Spleen (tissue), 11 donors: Measurements from ENCODE around the gene ELF4. TPM values are rescaled to one million over a fixed set of nuclear protein-coding genes. Genes with fewer than 3 reads are reported as not detected.

Experiments used
- DNase-seq: peaks from one replicate; pipeline ENCODE4 v3.0.0-alpha.2; 2020
- H3K27ac ChIP-seq, 8 donors: fragments of 200-600 bp; sonication (generic) in 7 of 8; 1 replicate in 4 of 8; 2 replicates in 4 of 8; pipeline versions ENCODE4 v1.5.0 to v1.8.0; 2016 to 2021; ENCODE audit warnings: inconsistent platforms in 4 of 8, mild to moderate bottlenecking in 4 of 8, moderate library complexity in 1 of 8
- H3K27me3 ChIP-seq, 7 donors: fragments of 200-600 bp; sonication (generic) in 6 of 7; replicated peaks in 1 of 7; 1 replicate in 4 of 7; 2 replicates in 3 of 7; pipeline versions ENCODE4 v1.5.0 to v1.8.0; 2016 to 2021; ENCODE audit warnings: inconsistent platforms in 3 of 7, mild to moderate bottlenecking in 1 of 7
- H3K36me3 ChIP-seq, 6 donors: fragments of 200-600 bp; sonication (generic) in 5 of 6; 1 replicate in 4 of 6; 2 replicates in 2 of 6; pipeline versions ENCODE4 v1.5.0 to v1.8.0; 2016 to 2021; ENCODE audit warnings: inconsistent platforms in 2 of 6
- H3K4me1 ChIP-seq, 6 donors: fragments of 200-600 bp; sonication (generic) in 5 of 6; 1 replicate in 3 of 6; 2 replicates in 3 of 6; pipeline versions ENCODE4 v1.5.0 to v1.8.0; 2016 to 2021; ENCODE audit warnings: inconsistent platforms in 3 of 6
- H3K4me3 ChIP-seq, 8 donors: fragments of 200-600 bp; sonication (generic) in 7 of 8; 1 replicate in 4 of 8; 2 replicates in 4 of 8; pipeline versions ENCODE4 v1.5.0 to v1.8.0; 2016 to 2021; ENCODE audit warnings: inconsistent platforms in 4 of 8, mild to moderate bottlenecking in 4 of 8, moderate library complexity in 2 of 8
- H3K9me3 ChIP-seq, 8 donors: fragments of 200-600 bp; sonication (generic) in 7 of 8; 1 replicate in 4 of 8; 2 replicates in 4 of 8; pipeline versions ENCODE4 v1.5.0 to v1.8.0; 2016 to 2021; ENCODE audit warnings: inconsistent platforms in 4 of 8
- POLR2A ChIP-seq, 3 donors: fragments of 450-650 bp; IDR thresholded peaks; one replicate each; pipeline ENCODE4 v1.5.1; 2017; ENCODE audit warnings: antibody characterized with exemption in 3 of 3, mild to moderate bottlenecking in 1 of 3
- POLR2AphosphoS5 ChIP-seq, 3 donors: sonication (generic); formaldehyde crosslinking; IDR thresholded peaks; one replicate each; pipeline ENCODE4 v1.5.1; 2017; ENCODE audit warnings: antibody characterized with exemption in 3 of 3
- WGBS, 5 donors: extraction: QIAGEN DNeasy Blood & Tissue Kit in 3 of 5; methylation state at CpG; one replicate each; pipeline versions ENCODE4 v1.1.5 to v1.1.7; 2013 to 2018; 5-methylcytosine and 5-hydroxymethylcytosine counted together
- intact Hi-C: fragments of 100-400 bp; cut with DNase I; formaldehyde crosslinking; loops from one replicate; pipeline ENCODE4 v1.15.0; 2023; ENCODE audit warnings: low total_unique reads
- polyA plus RNA-seq, 3 donors: library from polyadenylated mRNA; stranded (reverse); fragments of 200-250 nt; gene quantifications; one replicate each; pipeline ENCODE4 v1.2.1, GENCODE V29; 2013
- total RNA-seq, 7 donors: library from RNA; depleted of rRNA in 3 of 7; stranded (reverse); fragments of >200 nt in 3 of 7; fragmentation: NEBNext Ultra II Directional in 4 of 7; extraction: Animal tissue kit (Norgen Biotek cat#: 25700) in 4 of 7; gene quantifications; one replicate each; pipeline versions ENCODE4 v1.1.0 to v1.2.1, GENCODE V29; 2016 to 2021
- TF ChIP-seq, protein P1 (sequence below), 11 experiments: fragments of 200-600 bp in 7 of 11; fragments of 450-650 bp in 4 of 11; sonication (generic) in 4 of 11; IDR thresholded peaks in 8 of 11; conservative IDR thresholded peaks in 3 of 11; 1 replicate in 7 of 11; 2 replicates in 4 of 11; pipeline versions ENCODE4 v1.4.0 to v1.8.0; 2016 to 2021; ENCODE audit warnings: antibody characterized with exemption in 11 of 11, inconsistent platforms in 4 of 11, mild to moderate bottlenecking in 1 of 11
- donor health status: healthy with polysubstance abuse.
- donor health status: DM: no; HTN: no; CAD: no; lungs with moderate emphysema.
- donor health status: DM: no; HTN: no; CAD: no.
- donor health status: Bipolar disorder and iron deficiency.
- donor health status: healthy.
- donor health status: DM: no; HTN: no; CAD: no.
- donor health status: DM: yes; HTN: yes; CAD: no.

The ELF4 gene
- total and polyA plus RNA-seq, 10 donors, result 6.4 to 35.3 (median 30.4) TPM

DNA sequence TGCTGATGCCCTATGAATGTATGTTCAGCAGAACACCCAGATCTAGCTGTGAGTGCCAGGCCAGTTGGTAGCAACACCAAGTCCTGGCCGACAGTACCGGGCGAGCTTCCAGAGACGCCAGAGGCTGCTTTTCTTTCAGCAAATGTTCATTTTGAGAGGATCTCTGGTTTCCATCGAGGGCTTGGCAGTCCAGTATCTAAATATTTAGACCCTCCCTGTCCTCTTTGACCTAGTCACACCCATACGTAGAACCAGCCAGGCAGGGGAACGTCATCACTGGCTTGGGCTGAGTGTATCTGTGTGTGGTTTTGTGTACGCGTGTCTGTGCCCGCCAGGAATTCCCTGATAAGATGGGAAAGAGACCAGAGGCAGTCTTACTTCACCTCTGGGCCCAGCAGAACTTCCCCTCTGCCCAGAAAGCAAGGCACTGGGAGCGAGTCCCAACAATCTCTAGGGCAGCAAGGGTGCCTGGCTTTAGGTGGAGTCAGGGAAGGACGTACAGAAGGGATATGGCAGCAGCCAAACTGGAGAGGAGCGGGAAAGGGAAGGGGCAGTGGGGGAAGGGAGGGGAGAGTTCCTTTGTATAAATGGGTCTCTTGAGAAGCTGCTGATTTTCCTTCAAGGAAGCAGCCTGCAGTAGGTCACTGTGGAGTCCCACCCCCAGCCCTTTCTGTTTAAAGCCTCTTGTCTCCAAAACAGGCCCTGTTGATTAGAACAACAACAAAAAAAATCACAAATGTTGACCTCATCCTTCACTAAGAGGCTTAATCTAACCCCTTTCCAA is 15.0 kb upstream of the ELF4 start:
- H3K9me3 ChIP-seq, result no peaks in the 10 kb centered on the region
- DNase-seq, result no peak
- intact Hi-C loops, result no loop called here
- peak overlapping the region in 5 of 8 donors; percentile 7 to 63 (median 62) for H3K27ac ChIP-seq
- H3K36me3 ChIP-seq, result peaks cover 0 to 51% (median 6%) of the 10 kb centered on the region in 6 donors
- 69 to 89% (median 74%) methylated on average over 3 to 13 of the region's 13 CpGs for WGBS, 5 donors
- no peak for TF ChIP-seq POLR2A (IDR thresholded peaks at IDR 0.05)
- peak in 1 of 3 donors; percentile 8 for TF ChIP-seq POLR2AphosphoS5 (IDR thresholded peaks at IDR 0.05)
- H3K4me1 ChIP-seq, result peaks cover 0 to 15% (median 8%) of the 10 kb centered on the region in 6 donors
- no peak overlapping the region for H3K4me3 ChIP-seq
- peaks cover 0 to 4% (median 0%) of the 10 kb centered on the region in 7 donors for H3K27me3 ChIP-seq

DNA sequence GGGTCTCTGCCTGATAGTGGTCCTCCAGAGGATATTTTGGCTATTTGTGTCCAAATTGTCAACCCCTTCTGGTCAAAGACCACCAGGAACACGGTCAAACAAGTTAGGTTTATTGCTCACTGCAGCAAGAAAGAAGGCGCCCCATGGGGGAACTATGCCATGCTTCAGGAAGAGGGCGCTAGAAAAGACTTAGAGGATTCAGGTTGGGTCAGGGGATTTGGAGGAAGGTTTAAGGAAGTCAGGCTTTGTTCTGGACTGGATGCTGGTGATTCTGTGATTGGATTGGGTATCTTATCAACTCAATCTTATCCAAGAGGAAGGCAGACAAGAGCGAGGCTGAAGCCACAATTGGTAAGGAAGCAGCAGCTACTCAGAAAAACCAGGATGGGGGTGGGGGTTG is 14.3 kb upstream of the ELF4 start:
- TF ChIP-seq POLR2AphosphoS5 (IDR thresholded peaks at IDR 0.05), result no peak
- TF ChIP-seq, protein P1, sequence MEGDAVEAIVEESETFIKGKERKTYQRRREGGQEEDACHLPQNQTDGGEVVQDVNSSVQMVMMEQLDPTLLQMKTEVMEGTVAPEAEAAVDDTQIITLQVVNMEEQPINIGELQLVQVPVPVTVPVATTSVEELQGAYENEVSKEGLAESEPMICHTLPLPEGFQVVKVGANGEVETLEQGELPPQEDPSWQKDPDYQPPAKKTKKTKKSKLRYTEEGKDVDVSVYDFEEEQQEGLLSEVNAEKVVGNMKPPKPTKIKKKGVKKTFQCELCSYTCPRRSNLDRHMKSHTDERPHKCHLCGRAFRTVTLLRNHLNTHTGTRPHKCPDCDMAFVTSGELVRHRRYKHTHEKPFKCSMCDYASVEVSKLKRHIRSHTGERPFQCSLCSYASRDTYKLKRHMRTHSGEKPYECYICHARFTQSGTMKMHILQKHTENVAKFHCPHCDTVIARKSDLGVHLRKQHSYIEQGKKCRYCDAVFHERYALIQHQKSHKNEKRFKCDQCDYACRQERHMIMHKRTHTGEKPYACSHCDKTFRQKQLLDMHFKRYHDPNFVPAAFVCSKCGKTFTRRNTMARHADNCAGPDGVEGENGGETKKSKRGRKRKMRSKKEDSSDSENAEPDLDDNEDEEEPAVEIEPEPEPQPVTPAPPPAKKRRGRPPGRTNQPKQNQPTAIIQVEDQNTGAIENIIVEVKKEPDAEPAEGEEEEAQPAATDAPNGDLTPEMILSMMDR (IDR thresholded peaks at IDR 0.05 in 8 of 11, conservative IDR thresholded peaks at IDR 0.05 in 3 of 11), result no peak
- intact Hi-C loops, result loop anchor here (5.0 kb wide), 1 partner anchor 42 kb away; no protein-coding TSS in a partner anchor
- no peak for DNase-seq
- peaks cover 0 to 44% (median 5%) of the 10 kb centered on the region in 6 donors for H3K36me3 ChIP-seq
- no peak overlapping the region for H3K4me3 ChIP-seq
- H3K27ac ChIP-seq, result peak overlapping the region in 5 of 8 donors; percentile 7 to 63 (median 62)
- 57 to 83% (median 81%) methylated on average over 2 to 4 of the region's 4 CpGs for WGBS, 5 donors
- no peaks in the 10 kb centered on the region for H3K9me3 ChIP-seq
- H3K27me3 ChIP-seq, result peaks cover 0 to 4% (median 0%) of the 10 kb centered on the region in 7 donors
- peaks cover 0 to 22% (median 13%) of the 10 kb centered on the region in 6 donors for H3K4me1 ChIP-seq

DNA sequence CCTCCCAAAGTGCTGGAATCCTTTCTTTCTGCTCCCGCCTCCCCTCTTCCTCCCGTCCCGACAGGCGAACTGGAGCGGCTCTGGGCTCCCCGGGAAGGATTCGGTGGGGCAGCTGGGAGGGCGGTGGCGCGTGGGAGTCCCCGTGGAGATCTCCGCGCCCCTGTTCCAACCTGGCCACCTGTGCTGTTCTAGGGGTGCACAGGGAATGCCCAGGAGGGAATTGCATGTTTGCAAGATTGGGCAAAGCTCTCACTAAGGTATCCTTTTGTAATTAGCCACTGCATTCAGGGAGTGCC is 11.2 kb upstream of the ELF4 start:
- Histone ChIP-seq H3K36me3 (peaks cover 0 to 16% (median 0%) of the 10 kb centered on the region in 6 donors), H3K27me3 (peaks cover 0 to 4% (median 0%) of the 10 kb centered on the region in 7 donors), H3K27ac (peak overlapping the region in 5 of 8 donors; percentile 81 to 92 (median 85)), H3K9me3 (no peaks in the 10 kb centered on the region), H3K4me1 (peaks cover 0 to 38% (median 18%) of the 10 kb centered on the region in 6 donors), H3K4me3 (peak overlapping the region in 3 of 8 donors; percentile 35 to 67 (median 41))
- intact Hi-C loops, result loop anchor here (5.0 kb wide), 1 partner anchor 39 kb away; no protein-coding TSS in a partner anchor
- TF ChIP-seq POLR2AphosphoS5 (IDR thresholded peaks at IDR 0.05) (no peak), POLR2A (IDR thresholded peaks at IDR 0.05) (no peak)
- TF ChIP-seq, protein P1 (IDR thresholded peaks at IDR 0.05 in 8 of 11, conservative IDR thresholded peaks at IDR 0.05 in 3 of 11), result no peak
- DNase-seq, result no peak
- 57 to 78% (median 75%) methylated on average over 6 to 13 of the region's 13 CpGs for WGBS, 5 donors

DNA sequence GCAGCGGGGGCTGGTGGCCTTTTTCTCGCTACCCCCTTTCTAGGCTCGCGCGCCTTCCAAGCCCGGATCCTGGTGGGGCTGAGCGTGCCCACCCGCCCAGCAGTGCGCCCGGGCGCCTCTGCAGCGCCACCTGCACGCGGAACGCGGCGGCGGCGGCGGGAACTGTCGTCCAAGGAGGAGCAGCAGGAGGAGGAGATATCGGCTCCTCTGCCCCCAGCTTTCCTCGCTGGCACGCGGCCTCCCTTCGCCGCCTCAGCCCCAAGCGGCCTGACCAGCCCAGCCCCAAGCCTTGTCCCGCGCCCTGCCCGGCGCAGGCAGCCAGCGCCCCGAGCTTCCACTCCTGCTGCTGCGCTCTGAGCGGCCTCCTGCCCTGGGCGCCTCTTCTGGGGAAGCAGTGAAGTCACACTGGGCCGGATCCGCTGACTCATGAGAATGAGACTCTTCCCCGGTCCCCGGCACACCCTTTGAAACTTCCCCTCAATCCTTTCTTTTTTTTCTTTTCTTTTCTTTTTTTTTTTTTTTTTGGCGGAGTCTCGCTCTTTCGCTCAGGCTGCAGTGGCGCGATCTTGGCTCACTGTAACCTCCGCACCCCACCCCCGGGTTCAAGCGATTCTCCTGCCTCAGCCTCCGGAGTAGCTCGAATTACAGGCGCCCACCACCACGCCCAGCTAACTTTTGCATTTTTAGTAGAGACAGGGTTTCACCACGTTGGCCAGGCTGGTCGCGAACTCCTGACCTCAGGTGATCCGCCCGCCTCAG is 10.6 kb upstream of the ELF4 start:
- intact Hi-C loops, result loop anchor here (5.0 kb wide), 1 partner anchor 39 kb away; no protein-coding TSS in a partner anchor
- 1 to 41% (median 10%) methylated on average over 25 to 58 of the region's 58 CpGs for WGBS, 5 donors
- H3K4me1 ChIP-seq, result peaks cover 0 to 38% (median 18%) of the 10 kb centered on the region in 6 donors
- TF ChIP-seq, protein P1 (IDR thresholded peaks at IDR 0.05 in 8 of 11, conservative IDR thresholded peaks at IDR 0.05 in 3 of 11), result peak; percentile 47 to 88 (median 78)
- TF ChIP-seq POLR2A (IDR thresholded peaks at IDR 0.05) (no peak), POLR2AphosphoS5 (IDR thresholded peaks at IDR 0.05) (peak; percentile 53 to 82 (median 78))
- peak overlapping the region; percentile 55 to 92 (median 84) for H3K27ac ChIP-seq
- peaks cover 0 to 11% (median 0%) of the 10 kb centered on the region in 6 donors for H3K36me3 ChIP-seq
- H3K9me3 ChIP-seq, result no peaks in the 10 kb centered on the region
- H3K4me3 ChIP-seq, result peak overlapping the region; percentile 15 to 67 (median 35)
- peaks cover 0 to 4% (median 0%) of the 10 kb centered on the region in 7 donors for H3K27me3 ChIP-seq
- peak; percentile 93 for DNase-seq
